ENCODE measurements around the gene PTPN4.

PTPN4 gene

DNA sequence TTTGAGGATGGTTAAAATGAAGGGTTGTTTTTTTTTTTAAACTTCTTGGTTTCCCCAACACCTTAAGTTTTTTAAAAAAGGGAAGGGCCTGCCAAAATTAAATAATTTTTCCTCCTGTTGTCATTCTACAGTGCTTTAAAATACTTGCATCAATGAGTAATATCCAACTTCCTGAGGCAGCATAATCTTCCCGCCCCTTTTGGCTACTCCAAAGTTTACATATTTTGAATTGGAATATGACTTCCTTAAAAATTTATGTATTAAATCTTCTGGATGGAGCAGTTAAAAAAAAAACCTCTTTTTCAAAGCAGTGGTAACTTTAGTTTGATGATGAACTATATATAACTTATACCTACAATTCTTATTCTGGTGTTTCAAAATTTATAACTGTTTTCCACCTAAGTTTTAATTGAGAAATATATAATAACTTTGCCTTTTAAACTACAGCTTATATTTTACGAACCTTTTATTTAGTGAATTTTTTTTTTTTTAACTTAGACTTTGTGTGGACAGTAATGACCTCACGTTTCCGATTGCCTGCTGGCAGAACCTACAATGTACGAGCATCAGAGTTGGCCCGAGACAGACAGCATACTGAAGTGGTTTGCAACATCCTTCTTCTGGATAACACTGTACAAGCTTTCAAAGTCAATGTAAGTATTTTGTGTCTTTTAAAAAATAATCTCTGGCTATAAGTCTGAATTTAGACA is 49.8 kb downstream of the PTPN4 start:
- peak; percentile 77 for DNase-seq

DNA sequence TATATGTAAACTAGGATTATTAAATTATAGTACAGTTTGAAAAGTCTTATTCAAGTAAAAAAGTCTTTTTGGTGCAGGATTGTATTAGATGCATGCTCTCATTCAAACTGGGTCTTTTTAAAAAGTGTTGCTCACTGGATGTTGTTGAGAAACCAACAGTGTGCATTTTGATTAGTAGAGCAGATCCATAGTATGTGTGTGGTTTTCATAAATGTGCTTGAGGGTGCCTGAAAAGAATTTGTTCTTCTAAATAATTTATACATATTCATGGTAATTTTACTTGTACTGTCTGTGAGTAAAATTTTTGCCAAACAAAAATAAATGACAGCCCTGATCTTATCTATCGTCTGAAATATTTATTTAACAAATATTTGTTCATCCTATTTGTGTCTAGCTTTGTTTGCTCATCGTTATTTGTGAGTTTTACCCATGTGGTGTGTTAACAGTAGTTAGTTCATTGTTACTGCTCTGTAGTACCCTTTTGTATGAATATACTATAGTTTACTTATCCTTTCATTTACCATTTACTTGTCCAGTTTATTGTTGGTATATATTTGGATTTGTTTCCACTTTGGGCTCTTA is 50.4 kb downstream of the PTPN4 start:
- no peak for DNase-seq

DNA sequence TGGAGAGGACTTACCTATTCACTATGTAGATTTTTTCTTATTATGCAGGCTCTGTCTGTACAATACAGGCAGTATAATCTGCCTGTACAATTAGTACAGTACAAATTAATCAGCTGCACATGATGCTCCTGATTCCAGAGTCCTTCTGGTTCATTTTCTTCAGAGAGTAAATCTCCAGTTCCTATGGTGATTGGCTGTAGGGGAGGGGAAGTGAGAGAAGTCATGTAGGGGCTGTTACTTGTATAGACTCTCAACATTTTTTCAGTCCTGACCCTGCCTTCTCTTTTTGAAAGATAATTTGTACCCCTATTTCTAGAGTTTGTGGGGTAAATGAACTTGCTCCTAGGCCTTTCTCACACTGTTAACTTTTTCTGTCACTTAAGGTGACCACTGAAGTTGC is 54.5 kb downstream of the PTPN4 start:
- DNase-seq: no peak

DNA sequence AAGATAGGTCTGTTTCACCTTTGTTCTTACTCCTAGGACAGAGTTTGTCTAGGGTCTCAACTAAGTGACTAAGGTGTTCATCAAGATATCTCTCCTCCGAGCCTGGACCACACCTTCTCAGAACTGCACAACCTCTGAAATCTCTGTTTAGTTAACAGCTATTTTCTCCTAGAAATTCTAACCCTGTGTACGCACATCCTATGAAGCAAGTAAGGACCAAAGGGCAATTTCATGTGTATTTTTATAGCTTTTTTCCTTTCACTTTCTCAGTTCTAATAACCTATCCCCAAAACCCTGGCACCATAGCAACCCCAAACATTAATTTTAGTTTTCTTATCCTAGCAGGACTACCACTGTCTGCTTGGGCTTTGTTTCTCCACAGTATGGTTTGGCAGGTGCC is 59.1 kb downstream of the PTPN4 start:
- no peak for DNase-seq

DNA sequence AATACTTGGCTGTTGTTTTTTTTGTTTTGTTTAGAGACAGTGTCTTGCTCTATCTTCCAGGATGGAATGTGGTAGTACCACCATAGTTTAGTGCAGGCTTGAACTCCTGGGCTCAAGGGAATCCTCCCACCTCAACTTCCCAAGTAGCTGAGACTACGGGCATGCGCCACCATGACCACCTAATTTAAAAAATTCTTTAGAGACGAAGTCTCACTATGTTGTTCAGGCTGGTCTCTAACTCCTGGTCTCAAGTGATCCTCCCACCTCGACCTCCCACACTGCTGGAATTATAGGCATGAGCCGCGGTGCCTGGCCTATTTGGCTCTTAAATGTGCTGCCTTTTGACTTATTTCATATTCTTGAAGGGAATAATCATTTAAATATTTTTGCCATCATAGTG is 60.1 kb downstream of the PTPN4 start:
- DNase-seq: no peak

DNA sequence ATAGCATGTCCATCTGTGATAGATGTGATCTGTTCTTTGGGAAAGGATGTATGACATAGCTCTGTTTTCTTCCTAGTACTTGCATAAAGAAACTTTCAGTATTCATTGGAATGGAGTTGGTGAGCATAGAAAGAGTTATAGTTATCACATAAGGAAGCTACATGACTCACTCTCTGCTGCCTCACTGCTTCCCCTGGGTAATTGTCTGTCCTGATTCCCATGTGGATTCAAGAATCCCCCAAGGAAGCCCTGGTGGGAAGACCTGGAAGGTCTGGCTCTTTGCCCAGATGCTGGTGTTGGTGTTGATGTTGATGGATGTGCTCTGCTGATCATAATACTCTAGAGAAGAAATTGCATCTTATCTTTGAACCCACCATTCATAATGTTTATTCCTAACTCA is 60.6 kb downstream of the PTPN4 start:
- peak; percentile 73 for DNase-seq

DNA sequence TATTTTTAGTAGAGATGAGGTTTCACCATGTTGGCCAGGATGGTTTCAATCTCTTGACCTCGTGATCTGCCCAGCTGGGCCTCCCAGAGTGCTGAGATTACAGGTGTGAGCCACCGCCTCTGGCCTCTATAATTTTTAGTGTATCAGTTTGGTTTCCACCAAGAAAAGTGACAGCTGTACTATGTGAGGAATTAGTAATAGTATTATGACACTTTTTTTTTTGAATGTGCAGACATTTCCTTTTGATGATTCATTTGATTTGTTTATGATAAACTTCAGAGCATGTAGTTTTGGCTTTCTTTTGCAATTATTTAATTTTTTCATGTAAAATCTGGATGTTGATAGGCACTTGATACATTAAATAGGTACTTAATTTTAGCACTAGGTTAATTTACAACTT is 61.5 kb downstream of the PTPN4 start:
- DNase-seq: peak; percentile 70

DNA sequence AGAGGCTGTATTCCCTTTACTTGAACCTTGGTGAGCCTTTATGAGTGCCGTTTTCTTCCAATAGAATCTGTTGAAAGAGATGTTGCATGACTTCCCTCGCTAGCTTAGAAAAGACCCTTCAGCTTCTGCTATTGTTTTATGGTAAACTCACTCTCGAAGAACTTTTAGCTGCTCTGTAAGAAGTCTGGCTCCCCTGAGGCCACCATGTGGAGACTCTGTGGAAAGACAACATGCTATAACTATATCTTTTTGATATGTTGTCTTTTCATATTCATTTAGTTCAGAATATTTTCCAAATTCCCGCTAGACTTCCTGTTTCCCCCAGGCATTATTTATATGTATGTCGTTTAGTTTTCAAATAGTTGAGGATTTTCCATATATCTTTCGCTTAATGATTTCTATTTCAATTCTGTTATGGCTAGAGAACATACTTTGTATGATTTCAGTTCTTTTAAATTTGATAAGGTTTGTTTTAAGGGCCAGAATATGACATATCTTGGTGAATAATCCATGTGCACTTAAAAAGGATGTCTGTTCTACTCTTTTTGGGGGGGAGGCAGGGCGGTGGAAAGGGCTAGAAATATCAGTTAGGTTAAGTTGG is 64.1 kb downstream of the PTPN4 start:
- peak; percentile 52 for DNase-seq

DNA sequence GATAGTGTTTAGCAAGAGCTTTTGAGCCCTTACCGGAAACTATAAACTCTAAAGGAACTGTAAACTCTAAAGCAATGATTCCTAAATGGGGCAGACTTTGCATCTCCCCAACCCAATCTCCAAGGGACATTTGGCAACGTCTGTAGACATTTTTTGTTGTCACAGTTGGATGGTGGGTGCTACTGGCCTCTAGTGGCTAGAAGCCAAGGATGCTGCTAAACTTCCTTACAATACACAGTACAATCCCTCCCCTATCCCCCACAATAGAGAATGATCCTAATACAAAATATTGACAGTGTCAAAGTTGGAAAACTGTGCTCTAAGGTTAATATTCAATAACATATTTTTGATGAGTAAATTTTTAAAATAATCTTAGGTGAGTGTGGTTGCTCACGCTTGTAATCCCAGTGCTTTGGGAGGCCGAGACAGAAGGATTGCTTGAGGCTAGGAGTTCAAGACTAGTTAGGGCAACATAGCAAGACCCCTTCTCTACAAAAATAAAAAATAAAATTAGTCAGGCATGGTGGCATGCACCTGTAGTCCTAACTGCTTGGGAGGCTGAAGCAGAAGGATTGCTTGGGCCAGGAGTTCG is 66.7 kb downstream of the PTPN4 start:
- DNase-seq: peak; percentile 40

DNA sequence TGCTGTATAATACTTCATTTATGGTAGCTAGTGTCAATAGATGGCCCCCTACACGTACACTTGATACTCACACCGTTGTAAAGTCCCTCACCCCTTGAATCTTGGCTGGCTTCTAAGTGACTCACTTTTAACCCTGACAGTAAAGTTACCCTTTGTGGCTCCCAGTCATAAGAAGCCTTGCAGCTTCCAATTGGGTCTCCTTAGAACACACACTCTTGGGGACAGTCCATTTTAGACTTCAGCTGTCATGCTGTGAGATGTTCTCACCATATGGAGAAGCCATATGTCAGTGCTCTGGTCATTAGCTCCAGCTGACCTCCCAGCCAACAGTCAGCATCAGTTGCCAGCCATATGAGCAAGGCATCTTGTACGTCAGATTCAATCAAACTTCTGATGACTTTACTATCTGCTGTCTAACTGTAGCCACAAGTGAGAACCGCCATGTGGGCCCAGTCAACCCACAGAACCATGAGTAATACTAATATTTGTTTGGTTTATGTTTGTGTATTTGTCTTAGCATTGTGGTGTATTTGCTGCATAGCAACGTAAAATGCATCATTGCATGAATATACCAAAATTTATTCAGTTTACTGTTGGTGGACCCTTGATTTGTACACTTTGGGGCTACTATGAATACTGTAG is 68.3 kb downstream of the PTPN4 start:
- peak; percentile 74 for DNase-seq

DNA sequence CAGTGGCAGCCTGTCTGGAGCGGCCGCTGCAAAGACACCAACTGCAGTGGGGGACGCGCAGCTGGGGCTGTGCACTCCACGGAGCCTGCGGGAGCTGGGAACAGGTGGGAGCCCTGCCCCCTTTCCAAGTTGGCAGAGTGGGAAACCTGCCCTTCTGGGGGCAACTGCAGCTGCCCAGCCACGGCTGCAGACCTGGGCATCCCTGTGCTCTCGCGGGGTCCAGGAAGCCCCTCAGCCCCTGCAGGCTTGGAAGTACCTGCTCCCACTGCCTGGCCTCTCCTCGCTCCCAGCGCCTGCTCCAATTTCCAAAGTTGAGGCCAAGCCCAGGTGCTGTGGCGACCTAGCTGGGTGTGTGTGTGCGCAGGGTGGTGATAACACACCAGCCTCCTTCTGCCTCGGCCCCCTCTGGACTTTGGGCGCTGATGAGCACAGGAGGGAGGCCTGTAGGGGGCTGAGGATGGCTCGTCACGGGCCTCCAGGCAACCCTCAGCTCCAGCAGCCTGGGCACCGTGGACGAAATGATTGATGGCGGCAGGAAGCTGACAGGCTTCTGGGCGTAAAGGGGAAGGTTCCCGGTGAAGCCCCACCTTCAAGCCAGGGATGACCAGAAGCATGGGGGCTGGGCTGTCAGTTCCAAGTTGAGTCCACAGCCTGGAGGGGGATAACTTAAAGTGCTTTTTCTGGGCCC is 76.9 kb downstream of the PTPN4 start:
- no peak for DNase-seq

DNA sequence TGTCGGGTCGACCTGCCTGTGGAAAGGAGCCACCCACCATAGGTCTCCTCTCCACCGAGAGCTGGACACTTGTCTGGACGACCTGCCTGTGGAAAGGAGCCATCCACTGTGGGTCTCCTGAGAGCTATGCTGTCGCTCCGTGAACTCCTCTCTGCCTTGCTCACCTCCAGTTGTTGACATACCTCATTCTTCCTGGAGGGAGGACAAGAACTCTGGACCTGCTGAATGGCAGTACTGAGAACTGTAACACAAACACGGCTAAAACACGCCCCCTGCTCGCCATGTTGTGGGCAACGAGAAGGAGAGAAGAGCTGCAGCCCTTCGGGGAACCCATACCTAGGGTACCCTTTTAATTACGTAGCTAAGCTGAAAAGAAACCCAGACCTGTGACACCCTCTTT is 77.6 kb downstream of the PTPN4 start:
- no peak for DNase-seq

DNA sequence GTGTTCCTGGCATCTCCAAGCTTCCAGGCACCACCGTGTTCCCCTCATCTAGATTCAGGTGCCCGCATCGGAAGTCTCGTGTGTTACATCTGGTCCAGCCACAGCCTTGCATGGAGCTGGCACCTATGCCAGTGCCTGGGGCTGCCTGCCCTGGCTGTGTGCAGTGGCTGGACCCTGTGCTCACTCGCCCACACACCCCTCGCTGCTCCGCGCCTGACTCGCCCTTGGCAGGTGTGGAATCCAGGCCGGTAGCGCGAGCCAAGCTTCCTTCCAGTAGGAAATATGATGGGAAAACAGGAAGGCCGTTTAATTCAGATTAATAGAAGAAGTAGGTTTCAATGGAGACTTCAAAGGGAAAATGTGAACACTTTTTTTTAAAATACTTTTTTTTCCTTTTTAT is 78.0 kb downstream of the PTPN4 start:
- no peak for DNase-seq

DNA sequence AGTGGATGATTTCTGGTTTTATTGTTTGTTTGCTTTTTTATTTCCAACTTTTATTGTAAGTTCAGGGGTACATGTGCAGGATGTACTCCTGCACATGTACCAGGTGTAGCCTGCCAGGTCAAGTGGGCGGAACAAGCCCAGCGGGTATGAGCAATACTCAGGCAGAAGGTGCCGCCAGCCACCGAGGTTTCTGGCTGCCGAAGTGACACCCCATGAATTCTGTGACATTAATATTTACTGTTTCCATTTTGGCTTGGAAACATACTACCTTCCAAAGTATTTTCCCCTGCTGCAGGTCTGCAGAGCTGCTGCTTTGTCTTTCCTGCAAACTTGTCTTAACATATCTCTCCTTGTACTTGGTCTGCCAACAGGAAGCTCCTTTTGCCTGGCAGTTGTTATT is 78.5 kb downstream of the PTPN4 start:
- DNase-seq: no peak

DNA sequence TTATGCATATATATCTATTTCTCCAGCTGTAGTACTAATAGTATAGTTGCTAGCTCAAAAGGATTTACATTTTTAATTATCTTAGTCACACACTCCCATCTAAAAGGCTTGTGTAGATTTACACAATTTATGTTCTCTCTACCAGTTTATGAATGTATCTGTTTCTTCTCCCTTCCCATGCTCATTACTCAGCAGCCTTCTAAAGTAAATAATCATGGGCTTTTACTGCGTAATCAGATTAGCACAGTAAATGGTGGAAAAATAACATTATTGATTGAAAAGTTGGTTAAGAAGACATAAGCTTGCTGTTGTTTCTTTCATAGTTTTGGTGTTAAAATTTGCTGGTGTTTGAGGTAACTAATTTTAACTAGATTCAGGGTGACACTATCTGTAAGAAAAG is 81.8 kb downstream of the PTPN4 start:
- DNase-seq: peak; percentile 48

DNA sequence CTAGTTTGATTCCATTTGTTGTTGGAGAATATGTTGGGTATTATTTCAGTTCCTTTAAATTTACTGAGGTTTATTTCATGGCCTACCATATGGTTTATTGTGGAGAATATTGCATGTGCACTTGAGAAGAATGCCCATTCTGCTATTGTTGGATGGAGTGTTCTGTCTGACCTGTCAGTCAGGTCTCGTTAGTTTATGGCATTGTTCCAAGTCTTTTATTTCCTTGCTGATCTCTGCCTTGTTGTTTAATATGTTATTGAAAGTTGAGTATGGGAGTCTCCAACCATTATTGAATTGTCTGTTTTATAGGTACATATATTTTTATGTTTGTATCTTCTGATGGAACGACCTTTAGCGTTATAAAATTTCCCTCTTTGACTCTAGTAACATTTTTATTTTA is 86.3 kb downstream of the PTPN4 start:
- DNase-seq: no peak

DNA sequence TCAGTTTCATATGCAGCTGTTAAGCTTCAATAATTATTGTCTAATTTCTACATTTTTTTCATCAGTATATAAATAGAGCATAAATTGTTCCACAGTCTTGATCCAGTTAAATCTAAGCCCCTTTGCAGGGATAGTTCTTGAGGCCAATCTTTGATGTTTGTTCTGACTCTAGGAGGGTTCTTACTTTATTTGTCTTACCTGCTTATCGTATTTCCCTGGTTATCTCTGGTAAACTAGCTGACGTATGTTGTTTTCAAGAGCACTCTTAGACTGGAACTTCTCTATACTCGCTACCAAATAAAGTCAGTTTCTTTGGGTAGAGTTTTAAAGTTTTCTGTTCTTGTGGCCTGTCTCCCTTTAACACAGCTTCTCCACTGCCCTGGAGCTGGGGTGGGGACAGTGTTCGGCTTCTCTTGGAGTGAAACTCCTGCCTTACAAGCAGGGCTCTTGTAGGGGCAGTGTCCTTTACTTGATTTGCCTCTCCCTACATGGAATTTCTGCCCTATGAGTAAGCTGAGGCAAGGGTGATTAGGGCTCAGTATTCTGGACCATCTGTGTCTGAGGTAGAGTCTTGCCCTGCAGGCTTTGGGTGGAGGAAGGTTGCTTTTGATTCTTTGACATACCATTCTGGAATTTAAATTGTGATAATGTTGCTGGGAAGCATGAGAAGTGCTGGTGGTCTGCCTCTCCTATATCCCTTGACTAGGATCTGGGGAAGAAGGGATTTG is 90.3 kb downstream of the PTPN4 start:
- DNase-seq: no peak

DNA sequence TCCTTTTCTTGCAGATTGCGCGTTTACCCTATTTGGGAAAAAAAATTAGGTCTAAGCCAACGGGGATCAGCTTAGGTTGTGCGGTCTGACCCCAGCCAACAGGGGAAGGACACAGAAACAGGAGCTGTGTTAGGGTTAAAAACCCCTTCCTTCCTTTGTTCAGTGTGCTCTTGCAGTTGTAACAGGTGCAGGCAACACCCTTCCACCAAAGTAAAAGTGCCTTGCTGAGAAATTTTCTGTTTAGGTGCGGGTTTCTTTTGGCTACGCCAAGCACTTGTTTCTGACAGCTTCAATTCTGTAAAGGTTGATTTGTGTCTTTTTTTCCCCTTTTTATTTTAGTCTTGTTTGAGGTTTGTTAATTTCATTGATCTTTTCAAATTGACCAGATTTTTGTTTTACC is 92.5 kb downstream of the PTPN4 start:
- DNase-seq: no peak

DNA sequence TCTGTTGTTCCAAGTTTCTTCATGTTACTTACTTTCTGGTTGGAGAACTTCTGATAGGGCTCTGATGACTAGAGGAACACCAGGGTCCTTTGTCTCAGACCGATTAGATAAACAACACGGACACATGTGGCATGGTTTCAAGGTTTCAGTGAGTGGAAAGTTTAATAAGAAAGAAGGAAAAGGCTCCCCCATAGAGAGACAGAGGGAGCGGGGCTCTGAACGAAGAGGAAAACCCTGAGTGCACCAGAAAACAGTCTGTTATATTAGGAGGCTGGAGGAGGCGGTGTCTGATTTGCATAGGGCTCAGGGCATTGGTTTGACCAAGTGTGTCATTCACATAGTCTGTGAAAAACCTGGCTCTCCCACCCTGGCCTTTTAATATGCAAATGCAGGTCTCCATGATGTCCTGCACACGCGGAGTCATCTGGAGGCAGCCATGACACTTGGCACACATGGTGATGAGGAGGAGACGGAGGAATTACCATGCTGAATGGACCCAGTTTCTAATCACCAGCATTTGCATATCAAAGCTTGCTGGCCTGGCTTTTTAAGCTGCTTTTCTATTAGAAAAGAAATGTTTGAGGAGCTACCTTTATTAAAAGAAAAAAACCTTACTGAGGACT is 94.2 kb downstream of the PTPN4 start:
- DNase-seq: no peak

DNA sequence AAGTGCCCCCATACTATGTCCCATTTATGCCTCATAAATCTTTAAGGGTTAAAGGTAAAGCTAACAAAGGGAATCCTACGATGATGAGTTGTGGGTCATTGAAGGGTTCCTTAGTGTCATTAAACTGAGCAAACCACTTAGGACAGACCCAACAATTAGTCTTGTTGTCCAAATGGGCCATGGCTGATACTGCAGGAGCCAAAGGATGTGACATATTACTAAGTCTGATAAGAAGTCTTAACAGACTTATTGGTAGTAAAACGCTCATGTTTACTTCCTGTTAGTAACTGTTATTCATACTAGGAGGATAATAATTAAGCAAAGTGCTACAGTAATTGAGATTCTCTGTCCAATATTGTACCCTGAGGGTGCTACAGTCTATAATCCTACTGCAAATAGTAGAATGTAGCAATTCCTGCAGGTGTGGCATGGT is 96.8 kb downstream of the PTPN4 start:
- no peak for DNase-seq

DNA sequence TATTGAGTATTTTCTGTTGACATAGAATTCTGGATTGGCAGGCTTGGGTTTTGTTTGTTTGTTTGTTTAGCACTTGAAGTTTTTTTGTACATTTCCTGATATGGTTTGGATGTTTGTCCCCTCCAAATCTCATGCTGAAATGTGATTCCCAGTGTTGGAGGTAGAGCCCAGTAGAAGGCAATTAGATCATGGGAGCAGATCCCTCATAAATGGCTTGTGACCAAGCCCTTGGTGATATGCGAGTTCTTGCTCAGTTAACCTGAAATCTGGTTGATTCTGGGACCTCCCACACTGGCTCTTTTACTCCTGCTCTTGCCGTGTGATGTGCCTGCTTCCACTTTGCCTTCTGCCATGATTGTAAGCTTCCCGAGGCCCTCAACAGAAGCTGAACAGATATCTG is 98.0 kb downstream of the PTPN4 start:
- no peak for DNase-seq

DNA sequence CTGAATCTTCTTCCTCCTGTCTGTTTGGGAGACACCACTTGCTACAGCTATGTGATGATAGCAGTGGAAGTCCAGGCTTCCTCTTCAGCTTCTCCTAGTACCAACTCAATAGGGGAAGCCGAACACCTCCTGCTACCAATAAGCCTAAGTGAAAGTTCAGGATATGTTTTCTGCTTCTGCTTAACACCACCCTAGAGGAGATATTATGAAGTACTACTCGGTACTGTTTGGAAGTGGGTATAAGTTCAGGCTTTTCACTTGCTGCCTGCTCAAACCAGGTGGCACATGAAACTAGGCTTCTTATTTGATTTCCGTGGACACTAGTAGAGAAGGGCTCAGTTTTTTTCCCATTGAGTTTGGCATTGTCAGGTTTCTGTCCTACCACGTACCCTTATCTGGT is 99.8 kb downstream of the PTPN4 start:
- no peak for DNase-seq
